ENCODE data around the gene SLC9A9. TPM values are rescaled to one million over a fixed set of nuclear protein-coding genes. Genes with fewer than 3 reads are reported as not detected.

SLC9A9 gene
- total RNA-seq, 6 experiments from 2014 or later, result 1.3 to 6.3 (median 3.0) TPM

DNA sequence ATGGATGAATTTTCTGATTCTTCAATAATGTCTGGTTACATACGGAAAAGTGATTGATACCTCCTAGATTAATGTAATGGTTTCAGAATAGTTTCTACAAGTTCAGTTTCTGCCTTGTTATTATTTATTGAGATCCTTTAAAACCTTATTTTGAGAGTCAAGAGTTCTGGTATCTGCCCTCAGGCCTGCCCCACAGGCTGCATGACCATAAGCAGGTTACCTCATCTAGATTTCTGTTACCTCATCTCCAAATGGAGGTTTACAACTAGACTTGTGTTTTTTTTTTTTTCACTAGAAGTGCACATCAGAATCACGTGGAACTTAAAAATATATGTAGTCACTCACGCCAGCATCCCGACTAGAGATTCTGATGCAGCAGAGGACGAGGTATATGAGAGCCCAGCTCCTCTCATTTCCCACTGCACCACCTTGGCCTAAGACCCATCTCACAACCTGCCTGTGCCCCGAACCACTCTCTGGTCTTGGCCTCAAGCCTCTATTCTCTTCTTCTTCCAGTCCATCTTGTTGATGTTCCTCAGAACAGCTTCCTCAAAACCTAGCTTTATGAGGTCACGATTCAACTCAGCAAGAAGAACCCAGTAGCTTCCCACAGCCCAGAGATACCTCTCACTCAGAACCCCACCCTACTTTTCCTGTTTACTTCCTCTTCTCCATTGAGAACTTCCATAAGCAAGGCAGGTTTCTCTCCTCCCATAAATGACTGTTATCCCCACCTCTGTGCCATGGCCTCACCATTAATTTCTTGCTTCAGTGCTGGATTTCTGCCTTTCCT is 375.3 kb downstream of the SLC9A9 start:
- DNase-seq, result no peak
- Histone ChIP-seq H3K27ac (no peak overlapping the region), H3K4me1 (no peaks in the 10 kb centered on the region), H3K9me3 (no peaks in the 10 kb centered on the region), H3K4me3 (no peak overlapping the region), H3K36me3 (no peaks in the 10 kb centered on the region), H3K27me3 (no peaks in the 10 kb centered on the region)
- intact Hi-C loops (cut with DNase I), result no loop called here
- WGBS (ENCODE audit: insufficient coverage, low coverage, low lambda C conversion rate, missing lambda C conversion rate), result 73% methylated on average over 7 of the region's 7 CpGs
- no peak for TF ChIP-seq POLR2A (IDR thresholded peaks at IDR 0.05)
- TF ChIP-seq CTCF (IDR thresholded peaks at IDR 0.05), result no peak
- peak; percentile 31 to 64 (median 40) for ATAC-seq

DNA sequence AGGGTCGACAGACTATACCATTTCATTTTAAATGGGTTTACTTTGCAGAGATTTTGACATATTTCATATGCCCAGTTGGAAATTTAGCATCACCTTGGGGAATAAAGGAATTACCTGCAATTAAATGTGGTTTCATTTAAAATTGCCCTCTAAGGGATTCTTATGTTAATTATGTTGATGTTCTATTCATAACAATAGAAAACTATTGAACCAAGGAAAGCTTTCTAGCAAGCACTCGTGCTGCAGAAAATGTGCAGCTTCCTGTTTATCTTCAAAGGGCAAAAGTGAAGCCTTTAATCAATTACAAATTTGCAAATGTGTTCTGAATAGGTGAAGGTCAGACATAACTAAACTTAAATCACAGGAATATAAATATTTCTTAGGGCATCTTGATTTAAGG is 376.6 kb downstream of the SLC9A9 start:
- TF ChIP-seq POLR2A (IDR thresholded peaks at IDR 0.05) (no peak), CTCF (IDR thresholded peaks at IDR 0.05) (no peak)
- WGBS (ENCODE audit: insufficient coverage, low coverage, low lambda C conversion rate, missing lambda C conversion rate), result 39% methylated on average over 2 of the region's 2 CpGs
- no peaks in the 10 kb centered on the region for H3K4me1 ChIP-seq
- no peak overlapping the region for H3K27ac ChIP-seq
- no peaks in the 10 kb centered on the region for H3K27me3 ChIP-seq
- no peaks in the 10 kb centered on the region for H3K9me3 ChIP-seq
- no peak overlapping the region for H3K4me3 ChIP-seq
- ATAC-seq, result no peak
- intact Hi-C loops (cut with DNase I), result no loop called here
- DNase-seq, result no peak
- H3K36me3 ChIP-seq, result no peaks in the 10 kb centered on the region

- 37% methylated on average over 5 of the region's 5 CpGs for WGBS (ENCODE audit: insufficient coverage, low coverage, low lambda C conversion rate, missing lambda C conversion rate)
- H3K27ac ChIP-seq, result no peak overlapping the region
- no peak for TF ChIP-seq CTCF (IDR thresholded peaks at IDR 0.05)
- no peak for TF ChIP-seq POLR2A (IDR thresholded peaks at IDR 0.05)
- H3K9me3 ChIP-seq, result no peaks in the 10 kb centered on the region
- no peaks in the 10 kb centered on the region for H3K36me3 ChIP-seq
- no peak for DNase-seq
- no peaks in the 10 kb centered on the region for H3K27me3 ChIP-seq
- no peak overlapping the region for H3K4me3 ChIP-seq
- intact Hi-C loops (cut with DNase I), result no loop called here
- H3K4me1 ChIP-seq, result no peaks in the 10 kb centered on the region
- no peak for ATAC-seq
Measured at GRCh38 chr3:143469159-143469558, 379.1 kb downstream of the SLC9A9 start.

DNA sequence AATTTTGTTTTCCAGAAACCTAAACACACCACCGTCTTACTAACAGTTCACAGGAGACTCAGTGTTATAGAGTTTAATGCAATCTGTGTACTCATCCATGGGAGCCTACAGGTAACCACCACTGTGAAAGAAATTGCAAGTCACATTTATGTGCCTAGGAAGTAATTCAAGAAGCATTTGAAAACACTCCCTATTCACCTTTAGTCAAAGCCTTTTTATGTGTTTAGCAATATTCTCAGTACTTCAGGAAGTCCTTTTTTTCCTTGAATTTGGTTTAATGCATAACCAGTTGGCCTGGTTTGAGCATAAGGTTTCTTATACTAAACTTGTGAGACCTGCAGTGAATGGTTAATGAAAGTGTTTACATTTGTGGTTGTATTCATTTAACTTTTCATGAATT is 382.6 kb downstream of the SLC9A9 start:
- H3K4me1 ChIP-seq, result no peaks in the 10 kb centered on the region
- DNase-seq (no peak), ATAC-seq (no peak)
- H3K27ac ChIP-seq, result no peak overlapping the region
- H3K9me3 ChIP-seq, result no peaks in the 10 kb centered on the region
- intact Hi-C loops (cut with DNase I), result no loop called here
- no peaks in the 10 kb centered on the region for H3K27me3 ChIP-seq
- no peaks in the 10 kb centered on the region for H3K36me3 ChIP-seq
- TF ChIP-seq POLR2A (IDR thresholded peaks at IDR 0.05), result no peak
- TF ChIP-seq CTCF (IDR thresholded peaks at IDR 0.05), result no peak
- 64% methylated on average over 1 of the region's 1 CpG for WGBS (ENCODE audit: insufficient coverage, low coverage, low lambda C conversion rate, missing lambda C conversion rate)
- no peak overlapping the region for H3K4me3 ChIP-seq

Measured in right lobe of liver (tissue), 6 donors.